Muscle layer of duodenum (tissue), 2 donors: ENCODE measurements around the gene UBE2E1.
"Not testable (repeated sequence)": the region's sequence is repeated elsewhere in the genome, so short reads cannot be mapped to it uniquely, and the experiment has no call there.

ENCODE experiments used
- H3K27ac ChIP-seq: one replicate; pipeline ENCODE4 v1.7.0; 2013; ENCODE audit warnings: mild to moderate bottlenecking, low read length
- H3K27me3 ChIP-seq: one replicate; pipeline ENCODE4 v1.7.0; 2013; ENCODE audit warnings: low read depth, mild to moderate bottlenecking, control low read depth, low read length
- H3K36me3 ChIP-seq, 2 donors: one replicate each; pipeline ENCODE4 v1.7.0; 2013; ENCODE audit warnings: low read length in 2 of 2, control low read depth in 1 of 2, mild to moderate bottlenecking in 1 of 2; ENCODE audit not compliant: insufficient read depth in 2 of 2, control insufficient read depth in 1 of 2
- H3K4me1 ChIP-seq, 2 donors: one replicate each; pipeline ENCODE4 v1.7.0; 2013; ENCODE audit warnings: low read length in 2 of 2, mild to moderate bottlenecking in 2 of 2, control low read depth in 1 of 2, moderate library complexity in 1 of 2; ENCODE audit not compliant: insufficient read depth in 2 of 2, control insufficient read depth in 1 of 2
- H3K4me3 ChIP-seq, 2 donors: one replicate each; pipeline ENCODE4 v1.7.0; 2013; ENCODE audit warnings: low read length in 2 of 2, low read depth in 1 of 2, mild to moderate bottlenecking in 1 of 2
- H3K9me3 ChIP-seq, 2 donors: one replicate each; pipeline ENCODE4 v1.7.0; 2013; ENCODE audit warnings: low read length in 2 of 2, control low read depth in 1 of 2, mild to moderate bottlenecking in 1 of 2; ENCODE audit not compliant: control insufficient read depth in 1 of 2
- donor health status: healthy.

UBE2E1 gene

DNA sequence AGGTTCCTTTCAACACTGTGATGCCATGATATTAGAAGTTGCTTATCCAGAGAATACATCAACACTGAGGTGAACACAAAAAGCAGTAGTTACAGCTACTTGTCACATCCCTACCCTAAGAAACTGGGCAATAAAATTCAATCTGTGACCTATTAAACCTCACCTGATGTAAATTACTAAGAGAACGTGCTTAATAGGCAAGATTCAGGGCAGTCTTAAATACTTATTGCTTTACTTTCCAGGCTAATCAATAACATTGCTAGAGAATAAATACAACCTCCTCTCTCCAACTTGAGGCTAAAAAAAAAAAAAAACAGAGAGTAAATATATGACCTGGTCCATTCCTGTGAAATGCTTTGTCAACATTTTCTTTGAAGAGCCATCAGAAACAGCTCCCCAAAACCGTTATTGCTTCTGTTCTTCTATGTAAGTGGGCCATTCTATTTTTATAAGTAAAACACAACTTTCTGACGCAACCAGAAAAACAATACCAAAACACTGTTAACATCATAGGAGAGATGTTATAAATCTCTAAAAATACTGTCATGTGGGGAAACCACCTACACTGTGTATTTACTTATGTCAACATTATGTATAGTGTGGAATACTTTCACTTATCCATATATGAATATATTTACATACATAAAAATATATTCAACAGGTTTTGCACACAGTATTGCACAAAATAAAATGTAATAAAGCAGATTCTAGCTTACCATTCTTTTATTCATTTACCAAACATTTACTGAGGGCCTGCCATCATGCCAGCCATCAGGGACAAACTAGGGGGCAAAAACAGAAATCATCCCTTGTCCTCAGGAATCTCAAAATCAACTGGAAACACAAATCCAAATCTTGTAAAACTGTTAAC lies 108.4 kb downstream of the UBE2E1 start:
- H3K27me3 ChIP-seq: no peaks in the 10 kb centered on the region
- peaks cover 0 to 10% of the 10 kb centered on the region in 2 donors for H3K36me3 ChIP-seq
- H3K4me1 ChIP-seq: peaks cover 23 to 27% of the 10 kb centered on the region in 2 donors
- H3K4me3 ChIP-seq: no peak overlapping the region
- H3K27ac ChIP-seq: no peak overlapping the region
- H3K9me3 ChIP-seq: no peaks in the 10 kb centered on the region

DNA sequence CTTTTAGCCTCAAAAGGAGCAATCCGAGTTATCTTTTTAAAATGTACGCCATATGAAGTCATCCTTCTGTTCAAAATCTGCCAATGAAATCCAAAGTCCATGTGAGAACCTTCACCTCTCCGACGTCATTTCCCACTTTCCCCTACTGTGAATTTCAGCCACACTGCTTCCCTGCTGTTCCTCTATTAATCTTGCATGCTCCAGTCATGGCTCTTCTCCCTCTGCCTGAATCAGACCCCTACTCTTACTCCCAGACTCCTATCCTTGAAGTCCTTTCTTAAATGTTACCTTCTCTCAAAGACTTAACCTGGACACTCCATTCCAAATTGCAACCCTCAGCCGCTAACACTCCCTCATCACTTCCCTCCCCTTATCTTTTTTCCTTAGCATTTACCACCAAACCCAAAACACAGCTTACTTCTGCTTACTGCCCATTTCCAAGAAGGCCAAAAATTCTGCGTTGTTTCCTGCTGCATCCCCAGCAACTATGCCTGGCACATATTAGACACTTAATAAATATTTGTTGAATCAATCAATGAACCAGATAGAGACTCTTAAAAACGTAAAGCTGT lies 109.9 kb downstream of the UBE2E1 start:
- peak overlapping the region; percentile 96 to 98 for H3K4me3 ChIP-seq
- H3K9me3 ChIP-seq: no peaks in the 10 kb centered on the region
- H3K4me1 ChIP-seq: peaks cover 24 to 27% of the 10 kb centered on the region in 2 donors
- no peaks in the 10 kb centered on the region for H3K27me3 ChIP-seq
- peaks cover 7 to 21% of the 10 kb centered on the region in 2 donors for H3K36me3 ChIP-seq
- peak overlapping the region; percentile 49 for H3K27ac ChIP-seq

DNA sequence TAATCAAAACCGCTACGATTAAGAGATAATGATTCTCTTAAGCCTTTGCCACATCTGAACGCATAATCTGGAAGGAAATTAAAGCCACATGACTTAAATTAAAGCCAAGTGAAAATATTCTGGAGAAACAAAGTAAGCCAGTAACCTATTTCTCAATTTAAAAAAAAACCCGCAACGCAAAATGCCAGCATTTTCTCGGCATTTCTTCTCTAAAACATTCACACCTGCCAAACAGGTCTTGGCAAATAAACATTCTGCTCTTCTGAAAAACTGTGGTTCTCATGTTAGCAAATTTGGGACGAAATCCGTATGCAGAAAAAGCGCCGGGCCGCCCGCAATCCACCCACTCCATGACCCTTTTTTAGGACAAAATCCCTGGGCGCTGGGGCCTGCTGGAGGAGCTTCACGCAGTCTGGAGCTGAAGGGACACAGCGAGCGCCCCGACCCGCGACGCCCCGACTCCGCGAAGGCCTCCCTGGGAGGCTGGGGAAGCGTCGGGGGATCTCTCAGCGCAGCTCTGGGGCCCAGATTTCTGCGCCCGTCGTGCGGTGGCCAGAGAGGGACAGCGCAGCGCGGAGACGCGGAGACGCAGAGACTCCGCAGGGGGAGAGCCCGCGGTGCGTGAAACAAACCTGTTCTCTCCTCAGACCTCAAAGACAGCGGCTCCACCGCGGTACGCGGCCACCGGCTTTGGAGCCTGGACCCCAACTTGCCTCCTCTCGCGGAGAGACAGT lies 110.6 kb downstream of the UBE2E1 start:
- Histone ChIP-seq H3K9me3 (no peaks in the 10 kb centered on the region), H3K4me1 (peaks cover 24 to 27% of the 10 kb centered on the region in 2 donors), H3K4me3 (peak overlapping the region; percentile 96 to 98), H3K27me3 (no peaks in the 10 kb centered on the region), H3K36me3 (peaks cover 11 to 21% of the 10 kb centered on the region in 2 donors), H3K27ac (peak overlapping the region; percentile 49)

DNA sequence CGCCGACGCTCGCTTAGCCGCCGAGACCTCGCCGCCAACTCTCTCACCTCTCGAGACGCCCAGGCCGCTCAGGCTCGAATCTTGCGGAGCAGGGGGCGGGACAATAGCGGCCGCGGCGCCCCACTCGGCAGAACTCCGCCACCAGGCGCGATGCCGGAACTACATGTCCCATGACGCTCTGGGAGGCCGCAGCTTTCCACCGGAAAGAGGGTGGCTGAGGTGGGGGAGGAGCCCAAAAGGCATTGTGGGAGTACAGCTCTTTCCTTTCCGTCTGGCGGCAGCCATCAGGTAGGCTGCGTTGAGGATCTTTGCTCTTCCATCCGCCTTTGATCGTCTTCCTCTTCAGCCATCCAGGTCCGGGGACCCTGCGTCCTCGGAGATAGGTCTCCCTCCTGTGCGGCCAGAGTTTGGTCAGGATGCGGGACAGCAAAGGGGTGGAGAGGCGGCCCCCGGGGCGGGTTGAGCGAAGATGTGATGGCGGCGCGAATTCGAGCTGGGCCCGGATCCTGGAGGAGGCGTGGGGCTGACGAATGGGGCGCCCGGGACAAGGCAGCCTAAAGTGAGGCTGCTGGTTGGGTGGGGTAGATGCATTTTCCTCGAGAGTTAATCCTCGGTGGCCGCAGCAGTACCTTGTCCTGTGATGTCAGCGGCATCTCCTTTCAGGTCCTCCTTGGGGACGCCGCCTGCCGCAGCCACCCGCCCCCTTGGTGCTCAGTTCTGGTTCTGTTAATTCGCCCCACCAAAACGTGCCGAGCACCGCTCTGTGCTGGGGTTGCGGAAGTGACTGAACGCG lies 111.3 kb downstream of the UBE2E1 start, which contains the start of the genes NKIRAS1 and RPL15:
TSS of gene NKIRAS1 (minus strand) at position 105 of the 793 bp plus-strand sequence. CDS start 6,086 bp downstream, outside the sequence.
TSS of gene RPL15 (plus strand) at position 247 of the 793 bp plus-strand sequence. CDS start 728 bp downstream, outside the sequence.
- H3K27me3 ChIP-seq: no peaks in the 10 kb centered on the region
- peak within 1 kb of the TSS; percentile 91 for H3K27ac ChIP-seq
- H3K36me3 ChIP-seq: peaks cover 18 to 21% of the 10 kb centered on the region in 2 donors
- peak within 1 kb of the TSS; percentile 96 to 98 for H3K4me3 ChIP-seq
- H3K9me3 ChIP-seq: no peaks in the 10 kb centered on the region
- H3K4me1 ChIP-seq: peaks cover 24 to 27% of the 10 kb centered on the region in 2 donors

DNA sequence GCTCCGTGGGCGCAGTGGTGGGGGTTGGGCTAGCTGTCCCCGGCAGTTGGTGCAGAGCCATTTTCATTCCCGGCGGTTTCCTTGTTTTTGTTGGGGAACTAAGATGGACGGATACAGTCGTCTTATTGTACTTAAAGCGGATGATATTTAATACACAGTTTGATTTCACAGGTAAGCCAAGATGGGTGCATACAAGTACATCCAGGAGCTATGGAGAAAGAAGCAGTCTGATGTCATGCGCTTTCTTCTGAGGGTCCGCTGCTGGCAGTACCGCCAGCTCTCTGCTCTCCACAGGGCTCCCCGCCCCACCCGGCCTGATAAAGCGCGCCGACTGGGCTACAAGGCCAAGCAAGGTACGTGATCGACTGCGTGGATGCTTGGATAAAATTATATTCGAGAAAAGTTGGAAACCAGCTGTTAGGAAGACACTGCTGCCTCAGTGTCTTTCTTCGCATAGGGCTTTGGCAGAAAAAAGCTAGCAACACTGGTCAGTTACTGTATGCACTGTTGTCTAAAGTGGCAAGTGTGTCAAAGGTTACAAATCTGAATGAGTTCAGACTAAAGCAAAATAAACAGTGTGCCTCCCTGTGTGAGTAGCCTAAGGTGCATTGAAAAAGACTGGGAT lies 112.0 kb downstream of the UBE2E1 start:
- H3K4me3 ChIP-seq: peak overlapping the region; percentile 96 to 98
- H3K27ac ChIP-seq: peak overlapping the region; percentile 91
- not testable (repeated sequence) for H3K9me3 ChIP-seq, H3K27me3 ChIP-seq
- H3K4me1 ChIP-seq: peaks cover 24 to 27% of the 10 kb centered on the region in 2 donors
- H3K36me3 ChIP-seq: peaks cover 21 to 25% of the 10 kb centered on the region in 2 donors

DNA sequence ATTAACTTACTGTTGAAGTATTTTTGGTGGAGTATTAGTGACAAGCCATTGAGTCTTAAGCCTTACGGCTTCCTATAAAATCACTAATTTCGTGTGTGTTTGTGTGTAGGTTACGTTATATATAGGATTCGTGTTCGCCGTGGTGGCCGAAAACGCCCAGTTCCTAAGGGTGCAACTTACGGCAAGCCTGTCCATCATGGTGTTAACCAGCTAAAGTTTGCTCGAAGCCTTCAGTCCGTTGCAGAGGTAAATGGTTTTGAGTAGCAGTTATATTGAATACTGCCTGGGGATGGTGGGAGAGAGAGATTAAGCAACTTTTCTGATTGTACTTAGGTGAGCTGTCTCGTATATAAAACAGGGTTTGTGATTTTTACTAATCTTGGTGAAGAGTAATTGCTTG lies 112.6 kb downstream of the UBE2E1 start:
- H3K27me3 ChIP-seq, H3K9me3 ChIP-seq: not testable (repeated sequence)
- peaks cover 21 to 25% of the 10 kb centered on the region in 2 donors for H3K36me3 ChIP-seq
- peak overlapping the region; percentile 96 to 98 for H3K4me3 ChIP-seq
- peak overlapping the region; percentile 91 for H3K27ac ChIP-seq
- peaks cover 24 to 27% of the 10 kb centered on the region in 2 donors for H3K4me1 ChIP-seq

DNA sequence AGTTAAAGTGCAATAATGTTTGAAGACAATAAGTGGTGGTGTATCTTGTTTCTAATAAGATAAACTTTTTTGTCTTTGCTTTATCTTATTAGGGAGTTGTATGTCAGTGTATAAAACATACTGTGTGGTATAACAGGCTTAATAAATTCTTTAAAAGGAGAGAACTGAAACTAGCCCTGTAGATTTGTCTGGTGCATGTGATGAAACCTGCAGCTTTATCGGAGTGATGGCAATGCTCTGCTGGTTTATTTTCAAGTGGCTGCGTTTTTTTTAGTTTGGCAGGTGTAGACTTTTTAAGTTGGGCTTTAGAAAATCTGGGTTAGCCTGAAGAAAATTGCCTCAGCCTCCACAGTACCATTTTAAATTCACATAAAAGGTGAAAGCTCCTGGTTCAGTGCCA lies 113.9 kb downstream of the UBE2E1 start:
- peaks cover 21 to 25% of the 10 kb centered on the region in 2 donors for H3K36me3 ChIP-seq
- no peak overlapping the region for H3K27ac ChIP-seq
- H3K4me1 ChIP-seq: peaks cover 18 to 24% of the 10 kb centered on the region in 2 donors
- no peaks in the 10 kb centered on the region for H3K9me3 ChIP-seq
- no peak overlapping the region for H3K4me3 ChIP-seq
- no peaks in the 10 kb centered on the region for H3K27me3 ChIP-seq

DNA sequence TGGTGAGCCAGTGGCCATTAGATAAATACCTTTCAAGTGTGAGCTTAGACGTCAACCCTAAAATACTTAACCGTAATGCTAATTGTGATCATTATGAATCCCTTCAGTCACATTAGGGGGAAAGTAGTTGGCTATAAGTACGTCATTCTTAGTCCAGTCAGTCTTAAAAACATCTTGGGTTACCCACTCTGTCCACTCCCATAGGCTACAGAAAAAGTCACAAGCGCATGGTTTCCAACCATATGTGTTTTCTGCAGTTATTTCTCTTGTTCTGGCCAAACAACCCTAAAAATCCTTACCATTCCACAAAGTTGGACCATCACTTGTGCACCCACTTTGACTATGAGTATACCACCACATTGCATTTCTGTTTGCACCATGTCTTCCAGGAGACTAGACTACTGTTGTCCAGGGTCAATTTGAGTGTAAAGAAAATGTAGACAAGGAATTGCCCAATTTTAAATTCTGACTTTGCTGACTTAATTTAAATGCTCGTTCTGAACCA lies 114.4 kb downstream of the UBE2E1 start:
- Histone ChIP-seq H3K36me3 (peaks cover 21 to 25% of the 10 kb centered on the region in 2 donors), H3K9me3 (no peaks in the 10 kb centered on the region)

DNA sequence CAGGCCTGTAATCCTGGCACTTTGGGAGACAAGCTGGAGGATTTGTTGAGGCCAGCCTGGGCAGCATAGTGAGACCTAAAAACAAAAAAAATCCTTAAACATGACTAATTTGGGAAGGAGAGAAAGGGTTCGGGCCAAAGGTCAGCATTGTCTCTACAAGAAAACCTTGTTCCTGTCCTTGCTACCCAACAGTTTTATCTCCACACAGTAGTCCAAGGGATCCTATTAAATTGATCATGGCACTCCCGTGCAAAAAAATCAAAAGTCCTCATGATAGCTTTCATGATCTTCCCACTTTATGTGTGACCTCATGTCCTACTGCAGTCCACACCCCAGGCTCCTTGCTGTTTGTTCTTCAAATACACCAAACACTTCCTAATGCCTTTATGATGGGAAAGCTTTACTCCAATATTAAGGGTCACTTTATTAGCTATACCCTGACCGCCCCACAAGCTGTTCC lies 115.3 kb downstream of the UBE2E1 start:
- Histone ChIP-seq H3K27ac (no peak overlapping the region), H3K4me1 (peaks cover 9 to 12% of the 10 kb centered on the region in 2 donors), H3K4me3 (no peak overlapping the region), H3K36me3 (peaks cover 21 to 25% of the 10 kb centered on the region in 2 donors), H3K27me3 (no peaks in the 10 kb centered on the region), H3K9me3 (no peaks in the 10 kb centered on the region)

More for the DNA sequence above, 114.4 kb downstream of the UBE2E1 start:
- Histone ChIP-seq H3K27me3 (no peaks in the 10 kb centered on the region), H3K4me3 (no peak overlapping the region), H3K27ac (no peak overlapping the region), H3K4me1 (peaks cover 16 to 18% of the 10 kb centered on the region in 2 donors)

DNA sequence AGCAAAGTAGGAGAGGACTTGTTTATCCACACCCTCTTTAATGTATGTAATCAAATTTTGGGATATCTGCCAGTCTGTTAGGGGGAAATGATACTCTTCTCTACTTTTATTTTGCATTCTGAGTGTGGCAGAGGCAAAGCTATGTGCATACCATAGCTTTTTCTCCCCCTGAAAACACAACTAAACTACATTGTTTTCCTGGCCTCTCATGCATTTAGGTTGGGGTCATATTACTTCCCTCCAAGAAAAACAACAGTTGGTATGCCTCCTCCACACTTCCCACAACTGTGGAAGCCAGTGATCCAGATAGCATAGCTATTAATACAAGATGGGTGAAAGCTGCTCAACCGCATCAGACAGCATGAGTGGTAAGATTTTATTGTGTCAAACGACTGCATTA lies 118.0 kb downstream of the UBE2E1 start:
- Histone ChIP-seq H3K36me3 (peaks cover 15 to 25% of the 10 kb centered on the region in 2 donors), H3K27me3 (no peaks in the 10 kb centered on the region), H3K27ac (no peak overlapping the region), H3K9me3 (no peaks in the 10 kb centered on the region), H3K4me1 (peaks cover 3% of the 10 kb centered on the region in 2 donors), H3K4me3 (no peak overlapping the region)
